ENCODE data around the gene TFCP2L1.

DNA sequence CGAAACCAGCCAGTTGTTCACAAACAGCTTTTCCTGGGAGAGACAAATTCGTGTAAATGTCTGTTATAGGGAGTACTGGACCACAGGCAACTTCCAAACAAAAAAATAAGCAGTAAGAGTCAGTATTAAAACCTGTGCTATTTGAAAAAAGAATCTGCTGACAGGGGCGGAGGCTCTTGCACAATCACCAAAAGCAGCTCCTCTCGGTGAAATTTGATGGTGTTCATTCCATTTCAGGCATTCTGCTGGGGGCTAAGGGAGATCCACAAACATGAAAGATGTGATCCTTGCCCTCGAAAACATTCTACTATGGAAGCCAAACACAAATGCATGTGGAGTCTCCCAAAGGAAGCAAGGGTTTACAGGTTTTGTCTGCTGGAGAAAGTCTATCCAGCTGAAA is 45.0 kb downstream of the TFCP2L1 start:
- no peak for TF ChIP-seq ZNF214 (tag by site-specific recombination; IDR thresholded peaks at IDR 0.05; ENCODE audit: borderline replicate concordance)
- TF ChIP-seq, protein P1, sequence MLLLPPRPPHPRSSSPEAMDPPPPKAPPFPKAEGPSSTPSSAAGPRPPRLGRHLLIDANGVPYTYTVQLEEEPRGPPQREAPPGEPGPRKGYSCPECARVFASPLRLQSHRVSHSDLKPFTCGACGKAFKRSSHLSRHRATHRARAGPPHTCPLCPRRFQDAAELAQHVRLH (tag by site-specific recombination; IDR thresholded peaks at IDR 0.05): no peak
- TF ChIP-seq, protein P2, sequence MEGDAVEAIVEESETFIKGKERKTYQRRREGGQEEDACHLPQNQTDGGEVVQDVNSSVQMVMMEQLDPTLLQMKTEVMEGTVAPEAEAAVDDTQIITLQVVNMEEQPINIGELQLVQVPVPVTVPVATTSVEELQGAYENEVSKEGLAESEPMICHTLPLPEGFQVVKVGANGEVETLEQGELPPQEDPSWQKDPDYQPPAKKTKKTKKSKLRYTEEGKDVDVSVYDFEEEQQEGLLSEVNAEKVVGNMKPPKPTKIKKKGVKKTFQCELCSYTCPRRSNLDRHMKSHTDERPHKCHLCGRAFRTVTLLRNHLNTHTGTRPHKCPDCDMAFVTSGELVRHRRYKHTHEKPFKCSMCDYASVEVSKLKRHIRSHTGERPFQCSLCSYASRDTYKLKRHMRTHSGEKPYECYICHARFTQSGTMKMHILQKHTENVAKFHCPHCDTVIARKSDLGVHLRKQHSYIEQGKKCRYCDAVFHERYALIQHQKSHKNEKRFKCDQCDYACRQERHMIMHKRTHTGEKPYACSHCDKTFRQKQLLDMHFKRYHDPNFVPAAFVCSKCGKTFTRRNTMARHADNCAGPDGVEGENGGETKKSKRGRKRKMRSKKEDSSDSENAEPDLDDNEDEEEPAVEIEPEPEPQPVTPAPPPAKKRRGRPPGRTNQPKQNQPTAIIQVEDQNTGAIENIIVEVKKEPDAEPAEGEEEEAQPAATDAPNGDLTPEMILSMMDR (tag by site-specific recombination; IDR thresholded peaks at IDR 0.05): no peak
- no peak for TF ChIP-seq ZNF585B (tag by site-specific recombination; IDR thresholded peaks at IDR 0.05)
- TF ChIP-seq GLIS2 (tag by site-specific recombination; IDR thresholded peaks at IDR 0.05): no peak
- TF ChIP-seq ZBTB7A (tag by site-specific recombination; IDR thresholded peaks at IDR 0.05; ENCODE audit: low read depth): no peak
- no peak for TF ChIP-seq KLF16 (tag by site-specific recombination; IDR thresholded peaks at IDR 0.05)
- TF ChIP-seq ZNF571 (tag by site-specific recombination; IDR thresholded peaks at IDR 0.05): no peak
- TF ChIP-seq, protein P3, sequence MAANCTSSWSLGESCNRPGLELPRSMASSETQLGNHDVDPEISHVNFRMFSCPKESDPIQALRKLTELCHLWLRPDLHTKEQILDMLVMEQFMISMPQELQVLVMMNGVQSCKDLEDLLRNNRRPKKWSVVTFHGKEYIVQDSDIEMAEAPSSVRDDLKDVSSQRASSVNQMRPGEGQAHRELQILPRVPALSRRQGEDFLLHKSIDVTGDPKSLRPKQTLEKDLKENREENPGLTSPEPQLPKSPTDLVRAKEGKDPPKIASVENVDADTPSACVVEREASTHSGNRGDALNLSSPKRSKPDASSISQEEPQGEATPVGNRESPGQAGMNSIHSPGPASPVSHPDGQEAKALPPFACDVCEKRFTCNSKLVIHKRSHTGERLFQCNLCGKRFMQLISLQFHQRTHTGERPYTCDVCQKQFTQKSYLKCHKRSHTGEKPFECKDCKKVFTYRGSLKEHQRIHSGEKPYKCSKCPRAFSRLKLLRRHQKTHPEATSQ (tag by site-specific recombination; IDR thresholded peaks at IDR 0.05): no peak
- TF ChIP-seq, protein P4, sequence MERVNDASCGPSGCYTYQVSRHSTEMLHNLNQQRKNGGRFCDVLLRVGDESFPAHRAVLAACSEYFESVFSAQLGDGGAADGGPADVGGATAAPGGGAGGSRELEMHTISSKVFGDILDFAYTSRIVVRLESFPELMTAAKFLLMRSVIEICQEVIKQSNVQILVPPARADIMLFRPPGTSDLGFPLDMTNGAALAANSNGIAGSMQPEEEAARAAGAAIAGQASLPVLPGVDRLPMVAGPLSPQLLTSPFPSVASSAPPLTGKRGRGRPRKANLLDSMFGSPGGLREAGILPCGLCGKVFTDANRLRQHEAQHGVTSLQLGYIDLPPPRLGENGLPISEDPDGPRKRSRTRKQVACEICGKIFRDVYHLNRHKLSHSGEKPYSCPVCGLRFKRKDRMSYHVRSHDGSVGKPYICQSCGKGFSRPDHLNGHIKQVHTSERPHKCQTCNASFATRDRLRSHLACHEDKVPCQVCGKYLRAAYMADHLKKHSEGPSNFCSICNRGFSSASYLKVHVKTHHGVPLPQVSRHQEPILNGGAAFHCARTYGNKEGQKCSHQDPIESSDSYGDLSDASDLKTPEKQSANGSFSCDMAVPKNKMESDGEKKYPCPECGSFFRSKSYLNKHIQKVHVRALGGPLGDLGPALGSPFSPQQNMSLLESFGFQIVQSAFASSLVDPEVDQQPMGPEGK (tag by site-specific recombination; IDR thresholded peaks at IDR 0.05): no peak
- TF ChIP-seq, protein P5, sequence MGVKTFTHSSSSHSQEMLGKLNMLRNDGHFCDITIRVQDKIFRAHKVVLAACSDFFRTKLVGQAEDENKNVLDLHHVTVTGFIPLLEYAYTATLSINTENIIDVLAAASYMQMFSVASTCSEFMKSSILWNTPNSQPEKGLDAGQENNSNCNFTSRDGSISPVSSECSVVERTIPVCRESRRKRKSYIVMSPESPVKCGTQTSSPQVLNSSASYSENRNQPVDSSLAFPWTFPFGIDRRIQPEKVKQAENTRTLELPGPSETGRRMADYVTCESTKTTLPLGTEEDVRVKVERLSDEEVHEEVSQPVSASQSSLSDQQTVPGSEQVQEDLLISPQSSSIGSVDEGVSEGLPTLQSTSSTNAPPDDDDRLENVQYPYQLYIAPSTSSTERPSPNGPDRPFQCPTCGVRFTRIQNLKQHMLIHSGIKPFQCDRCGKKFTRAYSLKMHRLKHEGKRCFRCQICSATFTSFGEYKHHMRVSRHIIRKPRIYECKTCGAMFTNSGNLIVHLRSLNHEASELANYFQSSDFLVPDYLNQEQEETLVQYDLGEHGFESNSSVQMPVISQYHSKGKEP (tag by site-specific recombination; IDR thresholded peaks at IDR 0.05): no peak
- TF ChIP-seq ZNF24 (tag by site-specific recombination; IDR thresholded peaks at IDR 0.05): no peak
- TF ChIP-seq ZNF146 (tag by site-specific recombination; IDR thresholded peaks at IDR 0.05): no peak
- TF ChIP-seq, protein P6, sequence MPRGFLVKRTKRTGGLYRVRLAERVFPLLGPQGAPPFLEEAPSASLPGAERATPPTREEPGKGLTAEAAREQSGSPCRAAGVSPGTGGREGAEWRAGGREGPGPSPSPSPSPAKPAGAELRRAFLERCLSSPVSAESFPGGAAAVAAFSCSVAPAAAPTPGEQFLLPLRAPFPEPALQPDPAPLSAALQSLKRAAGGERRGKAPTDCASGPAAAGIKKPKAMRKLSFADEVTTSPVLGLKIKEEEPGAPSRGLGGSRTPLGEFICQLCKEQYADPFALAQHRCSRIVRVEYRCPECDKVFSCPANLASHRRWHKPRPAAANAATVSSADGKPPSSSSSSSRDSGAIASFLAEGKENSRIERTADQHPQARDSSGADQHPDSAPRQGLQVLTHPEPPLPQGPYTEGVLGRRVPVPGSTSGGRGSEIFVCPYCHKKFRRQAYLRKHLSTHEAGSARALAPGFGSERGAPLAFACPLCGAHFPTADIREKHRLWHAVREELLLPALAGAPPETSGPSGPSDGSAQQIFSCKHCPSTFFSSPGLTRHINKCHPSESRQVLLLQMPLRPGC (tag by site-specific recombination; IDR thresholded peaks at IDR 0.05): no peak
